Right lung (tissue), 5 donors: ENCODE measurements around the gene RTN4RL1. TPM values are rescaled to one million over a fixed set of nuclear protein-coding genes. Genes with fewer than 3 reads are reported as not detected.

Experiments used
- DNase-seq, 2 donors: peaks; one replicate each; pipeline ENCODE4 v3.0.0-alpha.2; 2013
- polyA plus RNA-seq, 5 donors: library from polyadenylated mRNA; unstranded; fragments of 120-200 nt; gene quantifications; one replicate each; pipeline versions ENCODE4 v1.2.1 to v1.2.3, GENCODE V29; 2013; ENCODE audit warnings: inconsistent platforms in 1 of 5, low replicate concordance in 1 of 5; ENCODE audit not compliant: insufficient read length in 5 of 5, insufficient read depth in 1 of 5

The RTN4RL1 gene
- polyA plus RNA-seq, 5 donors, result 0.34 to 1.1 (median 0.44) TPM

DNA sequence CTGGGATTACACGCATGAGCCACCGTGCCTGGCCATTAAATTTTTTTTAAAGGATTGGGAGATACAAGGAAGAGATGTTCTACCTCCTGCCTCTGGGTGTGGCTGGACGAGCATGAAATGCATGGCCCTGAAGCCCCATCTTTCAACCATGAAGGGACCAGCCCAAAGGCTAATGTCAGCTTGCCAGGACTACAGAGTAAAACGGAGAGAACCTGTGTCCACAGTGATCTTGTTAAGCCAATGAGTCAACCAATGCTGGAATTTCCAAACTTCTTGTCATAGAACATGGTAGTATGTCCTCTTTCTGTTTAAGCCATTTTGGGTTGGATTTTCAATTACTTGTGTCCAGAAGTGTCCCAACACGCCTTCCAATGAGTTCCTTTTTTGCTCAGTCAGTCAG, 71.3 kb downstream of the RTN4RL1 start:
- DNase-seq, result no peak

GRCh38 chr17:1951920-1952319, 73.2 kb downstream of the RTN4RL1 start:
- no peak for DNase-seq

DNA sequence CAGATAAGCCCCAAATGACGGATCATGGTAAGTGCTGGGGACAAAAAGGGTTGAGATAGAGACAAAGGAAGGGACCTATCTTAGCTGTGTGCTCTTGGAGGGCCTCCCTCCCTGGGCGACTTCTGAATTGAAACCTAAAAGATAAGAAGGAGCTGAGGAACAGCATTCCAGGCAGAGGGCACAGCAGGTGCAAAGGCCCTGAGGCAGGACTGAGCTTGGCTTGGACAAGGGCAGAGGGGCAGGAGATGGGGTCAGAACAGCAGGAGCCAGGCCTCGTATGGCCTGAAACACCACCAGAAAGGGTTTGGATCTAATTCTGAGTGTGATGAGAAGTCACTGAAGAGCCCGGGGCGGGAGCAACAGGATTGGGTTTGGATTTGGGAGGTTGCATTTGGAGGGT, 75.4 kb downstream of the RTN4RL1 start:
- DNase-seq, result no peak

DNA sequence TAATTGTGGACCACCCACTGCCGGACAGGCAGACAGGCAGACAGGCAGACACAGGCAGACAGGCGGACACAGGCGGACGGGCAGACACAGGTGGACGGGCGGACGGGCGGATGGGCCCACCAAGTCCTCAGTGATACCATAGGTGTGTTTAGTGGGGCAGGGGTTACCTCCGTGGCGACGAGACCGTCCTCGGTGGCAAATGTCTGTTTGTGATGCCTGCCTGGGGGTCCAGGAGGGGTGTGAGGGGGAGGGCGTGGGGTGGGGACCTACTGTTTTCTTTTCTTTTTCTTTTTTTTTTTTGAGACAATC, 76.7 kb downstream of the RTN4RL1 start:
- no peak for DNase-seq

GRCh38 chr17:1947743-1948516, 77.2 kb downstream of the RTN4RL1 start:
- no peak for DNase-seq

- DNase-seq, result peak in 1 of 2 donors; percentile 42
These were observed 77.8 kb downstream of the RTN4RL1 start for GRCh38 chr17:1947229-1947742.

DNA sequence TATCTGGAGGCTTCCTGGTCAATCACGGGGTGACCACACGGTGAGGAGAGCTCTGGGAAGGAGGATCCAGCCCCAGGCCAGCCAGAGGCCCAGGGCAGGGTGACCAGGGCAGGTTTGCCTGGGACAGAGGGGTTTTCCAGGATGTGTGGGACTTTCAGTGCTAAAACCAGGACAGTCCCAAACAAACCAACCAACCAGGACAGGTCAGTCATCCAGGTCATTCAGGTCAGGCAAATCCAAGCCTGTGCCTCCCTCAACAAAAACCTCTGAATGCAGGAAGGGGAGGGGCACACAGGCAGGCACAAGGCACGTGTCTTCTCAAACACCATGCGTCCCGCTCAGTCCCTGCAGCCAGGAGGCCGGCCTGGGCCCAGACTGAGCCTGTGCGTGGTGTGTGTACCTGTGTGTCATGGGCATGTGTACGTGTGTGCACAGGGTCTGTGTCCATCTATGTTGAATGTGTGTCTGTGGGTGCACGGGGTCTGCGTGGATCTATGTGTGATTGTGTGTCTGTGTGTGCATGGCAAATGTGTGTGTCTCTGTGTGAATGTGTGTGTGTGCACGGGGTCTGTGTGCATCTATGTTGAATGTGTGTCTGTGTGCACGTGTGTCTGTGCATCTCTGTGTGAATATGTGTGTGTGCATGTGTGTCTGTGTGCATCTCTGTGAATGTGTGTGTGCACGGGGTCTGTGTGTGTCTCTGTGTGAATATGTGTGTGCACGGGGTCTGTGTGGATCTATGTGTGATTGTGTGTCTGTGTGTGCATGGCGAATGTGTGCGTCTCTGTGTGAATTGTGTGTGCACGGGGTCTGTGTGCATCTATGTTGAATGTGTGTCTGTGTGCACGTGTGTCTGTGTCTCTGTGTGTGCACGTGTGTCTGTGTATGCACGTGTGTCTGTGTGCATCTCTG, 78.9 kb downstream of the RTN4RL1 start:
- no peak for DNase-seq

DNA sequence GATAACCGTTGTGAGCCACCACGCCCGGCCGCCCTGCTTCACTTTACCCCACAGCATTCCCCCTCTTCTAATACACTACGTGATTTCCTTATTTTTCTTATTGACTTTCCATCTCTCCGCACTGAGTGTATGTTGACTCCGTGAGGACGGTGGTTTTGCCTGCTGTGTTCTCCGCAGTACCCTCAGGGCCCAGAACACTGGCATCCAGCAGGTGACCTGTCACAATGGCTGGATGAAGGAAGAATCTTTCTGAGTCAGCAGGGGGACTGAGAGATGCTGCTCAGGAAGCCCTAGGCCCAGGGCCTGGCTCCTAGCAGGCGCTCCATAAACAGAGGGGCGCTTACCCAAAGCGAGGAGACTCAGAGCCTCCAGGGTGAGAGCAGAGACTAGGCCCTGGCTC, 79.5 kb downstream of the RTN4RL1 start:
- no peak for DNase-seq

DNA sequence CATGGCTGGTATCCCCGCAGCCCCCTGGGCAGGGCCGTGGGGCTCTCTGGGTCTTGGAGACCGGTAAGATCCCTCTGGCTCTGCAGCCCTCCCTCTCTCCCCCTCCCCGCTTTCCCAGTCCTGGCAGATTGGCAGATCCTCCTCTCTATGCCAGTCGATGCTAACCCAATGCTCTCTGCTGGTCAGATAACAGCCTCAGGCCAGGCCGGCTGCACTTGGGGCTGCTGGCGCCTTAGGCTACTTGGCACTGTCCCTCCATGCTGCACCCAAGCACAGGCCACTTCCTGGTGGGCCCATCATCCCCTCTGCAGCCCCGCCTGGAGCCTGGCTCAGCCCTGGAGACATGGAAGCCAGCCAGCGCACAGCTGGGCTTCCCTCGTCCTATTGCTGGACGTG, 81.7 kb downstream of the RTN4RL1 start:
- peak; percentile 51 to 64 for DNase-seq

GRCh38 chr17:1942666-1943435, 82.3 kb downstream of the RTN4RL1 start:
- no peak for DNase-seq

- no peak for DNase-seq
These were observed 83.1 kb downstream of the RTN4RL1 start for GRCh38 chr17:1942066-1942365.

GRCh38 chr17:1941272-1942065, 83.7 kb downstream of the RTN4RL1 start:
- DNase-seq, result no peak

DNA sequence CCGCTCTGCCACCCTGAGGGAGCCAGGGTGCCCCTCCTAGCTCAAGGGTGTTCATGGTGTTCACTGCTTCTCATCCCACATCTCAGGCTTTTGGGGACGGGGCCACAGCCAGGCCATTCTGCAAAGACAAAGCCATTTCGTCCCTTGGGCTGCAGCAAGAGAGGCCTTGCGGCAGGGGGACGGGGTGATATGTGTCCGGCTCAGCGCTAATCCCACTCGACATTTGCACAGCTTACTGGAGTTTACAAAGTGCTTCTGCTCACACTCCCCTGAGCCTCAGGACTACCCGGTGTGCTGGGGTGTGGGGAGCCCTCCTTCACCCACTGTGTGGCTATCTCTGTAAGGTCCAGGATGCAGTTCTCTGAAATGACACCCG, 84.3 kb downstream of the RTN4RL1 start:
- DNase-seq, result no peak

- peak; percentile 83 to 86 for DNase-seq
These were observed 84.9 kb downstream of the RTN4RL1 start for GRCh38 chr17:1939981-1940809.

- DNase-seq, result no peak
These were observed 87.7 kb downstream of the RTN4RL1 start for GRCh38 chr17:1937461-1937860.

DNA sequence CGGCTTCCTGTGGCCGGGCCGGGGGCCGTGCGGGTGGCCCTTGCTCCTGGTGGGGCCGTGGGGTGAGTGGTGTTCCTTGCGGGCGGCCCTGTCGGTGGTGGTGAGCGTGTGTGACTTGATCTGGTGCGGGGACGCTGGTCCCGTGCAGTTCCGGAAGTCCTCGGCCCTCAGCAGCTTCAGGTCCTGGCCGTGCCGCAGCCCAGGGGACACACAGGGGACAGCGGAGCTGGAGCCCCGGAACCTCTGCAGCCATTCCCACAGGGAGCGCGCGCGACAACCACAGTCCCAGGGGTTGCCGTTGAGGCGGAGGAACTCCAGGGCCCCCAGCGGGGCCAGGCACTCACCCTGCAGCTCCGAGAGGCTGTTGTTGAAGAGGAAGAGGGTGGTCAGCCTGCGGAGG, 88.4 kb downstream of the RTN4RL1 start:
- no peak for DNase-seq

DNA sequence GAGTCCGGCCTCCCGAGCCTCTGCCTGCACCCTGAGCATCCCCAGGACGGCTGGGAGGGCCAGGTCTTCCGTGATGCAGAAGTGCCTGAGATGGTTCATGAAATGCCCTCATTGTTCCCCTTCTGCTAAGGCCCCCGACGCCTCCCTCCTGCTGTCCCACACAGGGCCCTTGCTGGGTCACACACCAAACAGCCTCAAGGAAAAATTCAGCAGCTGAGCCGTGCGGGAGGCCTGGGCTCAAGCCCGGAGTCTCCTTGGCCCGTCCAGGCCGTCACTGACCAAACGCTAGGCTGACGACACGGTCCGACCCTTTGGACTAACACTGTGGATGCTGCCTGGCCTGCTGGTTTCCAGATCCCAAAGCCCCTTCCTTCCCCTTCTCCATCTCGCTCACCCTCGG, 90.2 kb downstream of the RTN4RL1 start:
- no peak for DNase-seq

GRCh38 chr17:1933875-1934715, 91.0 kb downstream of the RTN4RL1 start:
- DNase-seq, result no peak

DNA sequence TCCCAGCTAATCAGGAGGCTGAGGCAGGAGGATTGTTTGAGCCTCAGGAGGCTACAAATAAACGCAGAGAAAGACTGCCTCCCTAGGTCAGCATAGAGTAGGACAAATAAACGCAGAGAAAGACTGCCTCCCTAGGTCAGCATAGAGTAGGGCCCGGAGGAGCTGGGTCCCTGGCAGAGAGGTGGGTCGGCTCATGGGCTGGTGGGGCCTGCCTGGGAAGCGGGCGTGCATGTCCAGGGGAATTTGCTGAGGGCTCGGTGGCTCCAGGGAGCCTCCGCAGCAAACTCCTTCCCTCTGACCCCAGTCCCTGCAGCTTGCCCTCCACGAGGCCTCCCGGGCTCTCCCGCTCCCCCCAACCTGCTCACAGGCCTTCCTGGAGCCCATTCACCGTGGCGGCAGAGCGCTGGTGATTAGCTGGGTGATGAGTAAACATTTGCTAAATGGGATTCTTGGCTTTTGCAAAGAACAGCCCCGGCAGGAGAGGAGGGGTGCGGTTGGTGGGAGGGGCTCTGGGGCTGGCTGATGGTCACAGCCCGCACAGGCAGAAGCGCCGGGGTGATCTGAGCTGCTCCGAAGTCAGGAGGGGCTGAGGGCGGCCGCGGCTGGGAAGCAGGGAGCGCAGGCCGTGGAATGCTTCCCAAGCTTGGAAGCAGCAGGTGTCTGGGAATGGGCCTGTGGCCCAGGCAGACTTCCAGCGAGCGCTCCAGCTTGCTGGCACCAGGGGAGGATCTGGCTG, 93.1 kb downstream of the RTN4RL1 start:
- DNase-seq, result no peak
